ENCODE data around the gene SRP9. TPM values are rescaled to one million over a fixed set of nuclear protein-coding genes. Genes with fewer than 3 reads are reported as not detected.
A peak's percentile ranks its signal among the peaks of the same experiment; 100 is the strongest.

The SRP9 gene
- polyA plus RNA-seq, 1 of the 3 experiments (the other 2 are of a cell fraction): 156 TPM

GRCh38 chr1:225763716-225764548 is 13.7 kb upstream of the SRP9 start:
- no peaks in the 10 kb centered on the region for H3K36me3 ChIP-seq (replicated peaks in 1 of 2; ENCODE audit: control insufficient read depth in 1 of 2, insufficient read depth in 2 of 2, low read length in 1 of 2)
- peaks cover 44% of the 10 kb centered on the region for H3F3A ChIP-seq (replicated peaks; ENCODE audit: insufficient read depth)
- peak overlapping the region; percentile 55 for H3K4me2 ChIP-seq
- H4K20me1 ChIP-seq (ENCODE audit: insufficient read depth): no peaks in the 10 kb centered on the region
- no peaks in the 10 kb centered on the region for H3K9me3 ChIP-seq
- no peak overlapping the region for H3K4me3 ChIP-seq (ENCODE audit: low read depth in 2 of 2, low read length in 1 of 2)
- H3K27me3 ChIP-seq (ENCODE audit: insufficient read depth): no peaks in the 10 kb centered on the region
- TF ChIP-seq TEAD4 (IDR thresholded peaks at IDR 0.05; ENCODE audit: borderline replicate concordance, insufficient read depth): peak; percentile 62
- TF ChIP-seq, protein P1, sequence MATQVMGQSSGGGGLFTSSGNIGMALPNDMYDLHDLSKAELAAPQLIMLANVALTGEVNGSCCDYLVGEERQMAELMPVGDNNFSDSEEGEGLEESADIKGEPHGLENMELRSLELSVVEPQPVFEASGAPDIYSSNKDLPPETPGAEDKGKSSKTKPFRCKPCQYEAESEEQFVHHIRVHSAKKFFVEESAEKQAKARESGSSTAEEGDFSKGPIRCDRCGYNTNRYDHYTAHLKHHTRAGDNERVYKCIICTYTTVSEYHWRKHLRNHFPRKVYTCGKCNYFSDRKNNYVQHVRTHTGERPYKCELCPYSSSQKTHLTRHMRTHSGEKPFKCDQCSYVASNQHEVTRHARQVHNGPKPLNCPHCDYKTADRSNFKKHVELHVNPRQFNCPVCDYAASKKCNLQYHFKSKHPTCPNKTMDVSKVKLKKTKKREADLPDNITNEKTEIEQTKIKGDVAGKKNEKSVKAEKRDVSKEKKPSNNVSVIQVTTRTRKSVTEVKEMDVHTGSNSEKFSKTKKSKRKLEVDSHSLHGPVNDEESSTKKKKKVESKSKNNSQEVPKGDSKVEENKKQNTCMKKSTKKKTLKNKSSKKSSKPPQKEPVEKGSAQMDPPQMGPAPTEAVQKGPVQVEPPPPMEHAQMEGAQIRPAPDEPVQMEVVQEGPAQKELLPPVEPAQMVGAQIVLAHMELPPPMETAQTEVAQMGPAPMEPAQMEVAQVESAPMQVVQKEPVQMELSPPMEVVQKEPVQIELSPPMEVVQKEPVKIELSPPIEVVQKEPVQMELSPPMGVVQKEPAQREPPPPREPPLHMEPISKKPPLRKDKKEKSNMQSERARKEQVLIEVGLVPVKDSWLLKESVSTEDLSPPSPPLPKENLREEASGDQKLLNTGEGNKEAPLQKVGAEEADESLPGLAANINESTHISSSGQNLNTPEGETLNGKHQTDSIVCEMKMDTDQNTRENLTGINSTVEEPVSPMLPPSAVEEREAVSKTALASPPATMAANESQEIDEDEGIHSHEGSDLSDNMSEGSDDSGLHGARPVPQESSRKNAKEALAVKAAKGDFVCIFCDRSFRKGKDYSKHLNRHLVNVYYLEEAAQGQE (IDR thresholded peaks at IDR 0.05; ENCODE audit: low read depth, low read length): 0 out of 2 replicates have a peak, but pooled peaks have one; percentile 8
- no peak for TF ChIP-seq ELF1 (IDR thresholded peaks at IDR 0.05)
- TF ChIP-seq SIN3A (IDR thresholded peaks at IDR 0.05; ENCODE audit: borderline replicate concordance, low read depth, low read length): peak; percentile 35; the same call in 1 of the 2 replicates
- no peak for TF ChIP-seq GATA2 (CRISPR knock-in tag; IDR thresholded peaks at IDR 0.05)
- peak; percentile 56 for TF ChIP-seq JUND (IDR thresholded peaks at IDR 0.05)
- TF ChIP-seq CHD2 (IDR thresholded peaks at IDR 0.05; ENCODE audit: low read length, partially characterized antibody): no peak
- no peak; the same call in 1 of the 2 replicates for TF ChIP-seq GABPA (IDR thresholded peaks at IDR 0.05; ENCODE audit: low read depth)
- TF ChIP-seq CTCF (IDR thresholded peaks at IDR 0.05): no peak
- peak; percentile 25; the same call in 1 of the 2 replicates for TF ChIP-seq TAF1 (IDR thresholded peaks at IDR 0.05; ENCODE audit: borderline replicate concordance, low read depth, low read length)
- TF ChIP-seq, protein P2, sequence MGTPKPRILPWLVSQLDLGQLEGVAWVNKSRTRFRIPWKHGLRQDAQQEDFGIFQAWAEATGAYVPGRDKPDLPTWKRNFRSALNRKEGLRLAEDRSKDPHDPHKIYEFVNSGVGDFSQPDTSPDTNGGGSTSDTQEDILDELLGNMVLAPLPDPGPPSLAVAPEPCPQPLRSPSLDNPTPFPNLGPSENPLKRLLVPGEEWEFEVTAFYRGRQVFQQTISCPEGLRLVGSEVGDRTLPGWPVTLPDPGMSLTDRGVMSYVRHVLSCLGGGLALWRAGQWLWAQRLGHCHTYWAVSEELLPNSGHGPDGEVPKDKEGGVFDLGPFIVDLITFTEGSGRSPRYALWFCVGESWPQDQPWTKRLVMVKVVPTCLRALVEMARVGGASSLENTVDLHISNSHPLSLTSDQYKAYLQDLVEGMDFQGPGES (IDR thresholded peaks at IDR 0.05; ENCODE audit: low read depth, low read length): no peak
- 0 out of 2 replicates have a peak, but pooled peaks have one; percentile 49 for TF ChIP-seq RXRA (IDR thresholded peaks at IDR 0.05; ENCODE audit: borderline replicate concordance, low read depth)
- TF ChIP-seq MAX (IDR thresholded peaks at IDR 0.05; ENCODE audit: low read depth): peak; percentile 72; the same call in 1 of the 2 replicates
- peak in 1 of 2 experiments; percentile 53; a peak in 1 of 4 replicates for TF ChIP-seq EP300 (IDR thresholded peaks at IDR 0.05; ENCODE audit: borderline replicate concordance in 1 of 2, low read depth in 1 of 2, low read length in 1 of 2)
- TF ChIP-seq TCF12 (IDR thresholded peaks at IDR 0.05): peak; percentile 82
- no peak for TF ChIP-seq EZH2phosphoT487 (IDR thresholded peaks at IDR 0.05; ENCODE audit: borderline replicate concordance, low read depth)
- TF ChIP-seq, protein P3, sequence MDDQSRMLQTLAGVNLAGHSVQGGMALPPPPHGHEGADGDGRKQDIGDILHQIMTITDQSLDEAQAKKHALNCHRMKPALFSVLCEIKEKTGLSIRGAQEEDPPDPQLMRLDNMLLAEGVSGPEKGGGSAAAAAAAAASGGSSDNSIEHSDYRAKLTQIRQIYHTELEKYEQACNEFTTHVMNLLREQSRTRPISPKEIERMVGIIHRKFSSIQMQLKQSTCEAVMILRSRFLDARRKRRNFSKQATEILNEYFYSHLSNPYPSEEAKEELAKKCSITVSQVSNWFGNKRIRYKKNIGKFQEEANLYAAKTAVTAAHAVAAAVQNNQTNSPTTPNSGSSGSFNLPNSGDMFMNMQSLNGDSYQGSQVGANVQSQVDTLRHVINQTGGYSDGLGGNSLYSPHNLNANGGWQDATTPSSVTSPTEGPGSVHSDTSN (IDR thresholded peaks at IDR 0.05): 0 out of 2 replicates have a peak, but pooled peaks have one; percentile 25
- no peak for TF ChIP-seq FOXM1 (IDR thresholded peaks at IDR 0.05; ENCODE audit: low read depth)
- TF ChIP-seq NFIC (IDR thresholded peaks at IDR 0.05; ENCODE audit: borderline replicate concordance): peak; percentile 94
- TF ChIP-seq RCOR1 (IDR thresholded peaks at IDR 0.05; ENCODE audit: low read length): no peak
- TF ChIP-seq RAD21 (IDR thresholded peaks at IDR 0.05; ENCODE audit: low read length): no peak
- POLR2A ChIA-PET: interaction anchor here (0.7 to 1.1 kb wide), 2 partner anchors 111 to 182 kb away, joined by 3 to 6 read pairs; partner anchors contain the start of gene ENAH
- peaks cover 42 to 48% of the 10 kb centered on the region in 2 experiments for H3K4me1 ChIP-seq (ENCODE audit: control insufficient read depth in 1 of 2, insufficient read depth in 2 of 2, low read depth in 1 of 2, low read length in 1 of 2)
- no peaks in the 10 kb centered on the region for H3K79me2 ChIP-seq (ENCODE audit: insufficient read depth)
- 41% methylated on average over 9 of the region's 9 CpGs for WGBS (ENCODE audit: low lambda C conversion rate)
- CTCF ChIA-PET: interaction anchor here (0.9 to 18.9 kb wide), 5 partner anchors 8 to 284 kb away, joined by 3 to 473 read pairs (median 12); partner anchors contain the start of gene SRP9
- H3K9me2 ChIP-seq: no peaks in the 10 kb centered on the region
- H3K9ac ChIP-seq: peak overlapping the region; percentile 36; the same call in 1 of the 2 replicates
- peak overlapping the region; percentile 36; the same call in 1 of the 2 replicates for H2AFZ ChIP-seq (ENCODE audit: low read depth)
- H3K27ac ChIP-seq (ENCODE audit: low read depth in 2 of 2, low read length in 1 of 2): peak overlapping the region; percentile 72 to 93
- DNase-seq: no peak

All from SK-N-SH (cell line).